Measurements from ENCODE around the gene SLC10A7.

The SLC10A7 gene

GRCh38 chr4:146299607-146300006, 222.1 kb downstream of the SLC10A7 start:
- no peak for DNase-seq

- DNase-seq, result no peak
Observed at GRCh38 chr4:146294776-146295175, 227.0 kb downstream of the SLC10A7 start.

- DNase-seq, result peak; percentile 6
Observed at GRCh38 chr4:146292508-146292907, 229.2 kb downstream of the SLC10A7 start.

GRCh38 chr4:146291313-146291712, 230.4 kb downstream of the SLC10A7 start:
- no peak for DNase-seq

GRCh38 chr4:146288193-146288592, 233.5 kb downstream of the SLC10A7 start:
- no peak for DNase-seq

GRCh38 chr4:146285037-146285436, 236.7 kb downstream of the SLC10A7 start:
- no peak for DNase-seq

- DNase-seq, result no peak
Observed at GRCh38 chr4:146283758-146284651, 237.7 kb downstream of the SLC10A7 start.

- DNase-seq, result no peak
Observed at GRCh38 chr4:146282657-146283056, 239.1 kb downstream of the SLC10A7 start.

- DNase-seq, result no peak
Observed at GRCh38 chr4:146278986-146279385, 242.8 kb downstream of the SLC10A7 start.

GRCh38 chr4:146275370-146275769, 246.4 kb downstream of the SLC10A7 start:
- DNase-seq, result peak; percentile 29

- no peak for DNase-seq
Observed at GRCh38 chr4:146274774-146275173, 247.0 kb downstream of the SLC10A7 start.

- no peak for DNase-seq
Observed at GRCh38 chr4:146273204-146273901, 248.4 kb downstream of the SLC10A7 start.

GRCh38 chr4:146271466-146271865, 250.3 kb downstream of the SLC10A7 start:
- DNase-seq, result no peak

- DNase-seq, result no peak
Observed at GRCh38 chr4:146269228-146269653, 252.5 kb downstream of the SLC10A7 start.

- DNase-seq, result no peak
Observed at GRCh38 chr4:146267826-146268225, 253.9 kb downstream of the SLC10A7 start.

GRCh38 chr4:146265950-146266490, 255.7 kb downstream of the SLC10A7 start:
- no peak for DNase-seq

GRCh38 chr4:146263793-146264192, 257.9 kb downstream of the SLC10A7 start:
- no peak for DNase-seq

GRCh38 chr4:146261041-146261440, 260.7 kb downstream of the SLC10A7 start:
- no peak for DNase-seq

GRCh38 chr4:146260521-146260920, 261.2 kb downstream of the SLC10A7 start:
- no peak for DNase-seq

GRCh38 chr4:146257511-146257910, 264.2 kb downstream of the SLC10A7 start:
- DNase-seq, result no peak

- DNase-seq, result no peak
Observed at GRCh38 chr4:146256328-146256727, 265.4 kb downstream of the SLC10A7 start.

- DNase-seq, result no peak
Observed at GRCh38 chr4:146255874-146256273, 265.9 kb downstream of the SLC10A7 start.

GRCh38 chr4:146255463-146255862, 266.3 kb downstream of the SLC10A7 start:
- DNase-seq, result no peak
